Measurements from ENCODE around the gene DMRTA2.

DNA sequence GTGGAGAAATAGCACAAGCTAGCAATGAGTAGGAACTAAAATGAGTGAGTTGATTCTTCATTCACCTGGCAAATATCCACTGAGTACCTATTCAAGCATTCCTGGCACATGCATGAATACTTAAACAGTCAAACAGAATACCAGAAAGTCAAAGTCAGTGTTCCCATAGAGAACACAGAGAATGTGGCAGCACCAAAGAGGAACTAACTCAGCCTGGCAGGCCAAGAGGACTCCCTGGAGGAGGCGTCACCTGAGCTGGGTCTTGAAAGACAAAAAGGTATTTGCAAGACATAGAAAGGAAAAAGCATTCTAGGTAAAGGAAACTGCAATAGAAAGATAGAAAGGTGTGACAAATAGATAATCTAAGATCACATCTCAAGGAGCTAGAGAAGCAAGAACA is 49.7 kb downstream of the DMRTA2 start:
- no peak for TF ChIP-seq CTCF (conservative IDR thresholded peaks at IDR 0.05; ENCODE audit: low read depth, low read length)
- no peak for TF ChIP-seq SMC3 (IDR thresholded peaks at IDR 0.05; ENCODE audit: low read depth, low read length)
- TF ChIP-seq RAD21 (IDR thresholded peaks at IDR 0.05; ENCODE audit: low read length): no peak
- TF ChIP-seq POLR2A (IDR thresholded peaks at IDR 0.05; ENCODE audit: low read depth, low read length): no peak
- TF ChIP-seq RCOR1 (IDR thresholded peaks at IDR 0.05; ENCODE audit: insufficient replicate concordance, low read length): no peak
- TF ChIP-seq MAFK (IDR thresholded peaks at IDR 0.05; ENCODE audit: low read depth, low read length): no peak
- no peak for TF ChIP-seq USF2 (IDR thresholded peaks at IDR 0.05; ENCODE audit: low read depth, low read length)
- TF ChIP-seq BHLHE40 (IDR thresholded peaks at IDR 0.05; ENCODE audit: low read depth, low read length): no peak
- TF ChIP-seq NFE2L2 (IDR thresholded peaks at IDR 0.05; ENCODE audit: low read depth, low read length): no peak
- no peak for TF ChIP-seq MXI1 (IDR thresholded peaks at IDR 0.05; ENCODE audit: borderline replicate concordance, low read depth, low read length)
- TF ChIP-seq, protein P1, sequence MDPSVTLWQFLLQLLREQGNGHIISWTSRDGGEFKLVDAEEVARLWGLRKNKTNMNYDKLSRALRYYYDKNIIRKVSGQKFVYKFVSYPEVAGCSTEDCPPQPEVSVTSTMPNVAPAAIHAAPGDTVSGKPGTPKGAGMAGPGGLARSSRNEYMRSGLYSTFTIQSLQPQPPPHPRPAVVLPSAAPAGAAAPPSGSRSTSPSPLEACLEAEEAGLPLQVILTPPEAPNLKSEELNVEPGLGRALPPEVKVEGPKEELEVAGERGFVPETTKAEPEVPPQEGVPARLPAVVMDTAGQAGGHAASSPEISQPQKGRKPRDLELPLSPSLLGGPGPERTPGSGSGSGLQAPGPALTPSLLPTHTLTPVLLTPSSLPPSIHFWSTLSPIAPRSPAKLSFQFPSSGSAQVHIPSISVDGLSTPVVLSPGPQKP (IDR thresholded peaks at IDR 0.05; ENCODE audit: borderline replicate concordance, low read depth, low read length): no peak
- no peak for TF ChIP-seq CEBPB (IDR thresholded peaks at IDR 0.05; ENCODE audit: low read depth, low read length)

All from IMR-90 (cell line).